Memory B cell (primary cell): ENCODE measurements around the gene INO80C.

Experiments used
- ATAC-seq: fragments of 150-1000 bp; cut with Tn5 transposase; 2 replicates; pipeline ENCODE4 v1.10.0; 2021; ENCODE audit warnings: low read depth, mild to moderate bottlenecking, moderate library complexity
- DNase-seq, 2 donors: peaks; one replicate each; pipeline ENCODE4 v3.0.0; 2022; ENCODE audit warnings: low spot score in 2 of 2
- H3K27ac Mint-ChIP-seq: one replicate; pipeline ENCODE4 v1.8.0; 2022; ENCODE audit warnings: mild to moderate bottlenecking, moderate library complexity, mixed read lengths
- H3K27me3 Mint-ChIP-seq: one replicate; pipeline ENCODE4 v1.8.0; 2022; ENCODE audit warnings: mixed read lengths
- H3K36me3 Mint-ChIP-seq: one replicate; pipeline ENCODE4 v1.8.0; 2022; ENCODE audit warnings: mild to moderate bottlenecking, mixed read lengths
- H3K4me1 Mint-ChIP-seq: one replicate; pipeline ENCODE4 v1.8.0; 2022; ENCODE audit warnings: mixed read lengths
- H3K4me3 Mint-ChIP-seq: one replicate; pipeline ENCODE4 v1.8.0; 2022; ENCODE audit warnings: mild to moderate bottlenecking, moderate library complexity, mixed read lengths
- H3K9me3 Mint-ChIP-seq: one replicate; pipeline ENCODE4 v1.8.0; 2022; ENCODE audit warnings: mixed read lengths

The INO80C gene, protein sequence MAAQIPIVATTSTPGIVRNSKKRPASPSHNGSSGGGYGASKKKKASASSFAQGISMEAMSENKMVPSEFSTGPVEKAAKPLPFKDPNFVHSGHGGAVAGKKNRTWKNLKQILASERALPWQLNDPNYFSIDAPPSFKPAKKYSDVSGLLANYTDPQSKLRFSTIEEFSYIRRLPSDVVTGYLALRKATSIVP

DNA sequence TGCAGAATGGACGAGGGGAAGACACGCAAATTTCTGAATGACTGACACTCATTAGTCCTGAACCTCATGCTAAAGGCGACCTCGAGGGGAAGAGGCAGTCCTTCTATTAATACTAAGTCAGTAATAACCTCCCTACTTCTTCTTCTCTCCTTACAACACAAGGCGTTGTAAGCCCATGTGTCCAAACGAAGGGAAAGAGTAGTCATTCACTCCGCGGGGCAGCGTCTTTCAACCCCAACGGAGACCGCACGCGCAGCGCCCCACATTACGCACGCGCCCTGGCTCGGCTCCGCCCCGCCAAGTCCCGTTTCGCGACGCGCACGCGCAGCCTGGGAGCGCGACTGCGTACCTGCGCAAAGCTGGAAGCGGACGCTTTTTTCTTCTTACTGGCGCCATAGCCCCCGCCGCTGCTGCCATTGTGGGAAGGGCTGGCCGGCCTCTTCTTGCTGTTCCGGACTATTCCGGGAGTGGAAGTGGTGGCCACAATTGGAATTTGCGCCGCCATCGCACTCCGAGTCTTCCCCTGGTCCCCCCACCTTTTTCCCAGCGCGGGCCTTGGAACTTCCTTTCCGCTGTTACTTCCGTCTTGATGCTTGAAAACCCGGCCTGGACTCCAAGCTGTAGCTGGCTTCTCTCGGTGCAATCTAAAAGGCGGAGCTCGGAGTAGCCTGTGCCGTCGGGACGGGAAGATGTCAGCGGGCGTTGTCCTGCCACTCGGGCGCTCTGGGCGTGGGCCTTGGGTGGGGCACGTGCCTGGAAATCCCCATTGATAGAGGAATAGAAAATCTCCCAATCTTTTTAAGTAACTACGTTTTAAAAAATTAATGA lies at the start of gene INO80C:
Gene INO80C, minus strand, starts transcription at position 591 of the 828 bp plus-strand sequence. Its CDS starts 86 bp downstream, at position 505.
- H3K27ac Mint-ChIP-seq, result peak within 1 kb of the TSS; percentile 97
- peaks cover 2% of the 10 kb centered on the region for H3K36me3 Mint-ChIP-seq
- no peaks in the 10 kb centered on the region for H3K27me3 Mint-ChIP-seq
- peak; percentile 86 for ATAC-seq
- H3K4me3 Mint-ChIP-seq, result peak within 1 kb of the TSS; percentile 93
- no peaks in the 10 kb centered on the region for H3K9me3 Mint-ChIP-seq
- peaks cover 28% of the 10 kb centered on the region for H3K4me1 Mint-ChIP-seq
- peak; percentile 90 to 92 for DNase-seq

DNA sequence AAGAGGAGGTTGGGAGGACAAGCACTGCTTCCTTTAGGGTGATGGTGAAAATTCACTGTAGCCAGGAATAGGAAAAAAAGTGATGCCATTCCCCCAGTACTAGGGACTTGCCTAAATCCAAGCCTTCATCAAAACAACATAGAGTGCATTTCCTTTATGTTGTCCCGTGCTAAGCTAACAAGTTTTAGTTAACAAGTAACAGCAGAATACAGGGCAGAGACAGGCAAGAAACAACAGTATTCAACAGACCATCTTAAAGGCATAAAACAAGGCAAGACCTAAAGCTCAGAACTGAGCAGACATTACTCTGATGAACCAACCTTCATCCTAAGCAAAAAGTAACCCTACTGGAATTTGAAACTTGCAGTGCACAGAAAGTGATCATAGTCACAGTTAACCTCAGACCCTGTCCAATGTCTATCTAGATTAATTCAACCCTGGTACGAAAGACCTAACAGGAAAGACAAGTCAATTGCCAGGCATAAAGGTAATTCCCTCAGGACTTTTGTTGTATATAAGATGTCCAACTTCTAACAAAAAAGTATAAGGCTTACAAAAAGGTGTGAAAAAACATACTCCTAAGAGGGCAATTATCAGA lies 49.3 kb upstream of the INO80C start:
- Mint-ChIP-seq H3K27me3 (peaks cover 3% of the 10 kb centered on the region), H3K9me3 (peaks cover 3% of the 10 kb centered on the region), H3K36me3 (no peaks in the 10 kb centered on the region), H3K4me1 (no peaks in the 10 kb centered on the region), H3K27ac (no peak overlapping the region), H3K4me3 (no peak overlapping the region)
- no peak for DNase-seq
- no peak for ATAC-seq

DNA sequence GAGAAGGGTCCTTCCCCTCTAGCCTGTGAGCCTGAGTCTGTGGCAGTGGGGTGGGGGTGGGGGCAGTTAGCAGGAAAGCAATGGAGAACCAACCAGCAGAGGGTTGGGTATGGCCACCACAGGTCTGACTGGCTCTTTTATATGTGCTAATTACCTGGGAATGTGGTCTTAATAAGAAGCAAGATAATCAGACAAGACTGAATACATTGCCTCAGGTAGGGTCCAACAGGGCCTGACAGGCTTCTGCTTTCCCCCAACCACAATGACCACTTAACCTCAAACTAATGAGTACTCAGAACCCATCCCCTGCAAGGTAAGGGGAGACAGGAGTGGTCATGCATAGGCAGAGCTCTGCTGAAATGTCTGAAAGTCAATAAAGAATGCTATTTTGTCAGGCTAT lies 44.6 kb upstream of the INO80C start:
- peaks cover 2% of the 10 kb centered on the region for H3K36me3 Mint-ChIP-seq
- no peak overlapping the region for H3K4me3 Mint-ChIP-seq
- DNase-seq, result no peak

DNA sequence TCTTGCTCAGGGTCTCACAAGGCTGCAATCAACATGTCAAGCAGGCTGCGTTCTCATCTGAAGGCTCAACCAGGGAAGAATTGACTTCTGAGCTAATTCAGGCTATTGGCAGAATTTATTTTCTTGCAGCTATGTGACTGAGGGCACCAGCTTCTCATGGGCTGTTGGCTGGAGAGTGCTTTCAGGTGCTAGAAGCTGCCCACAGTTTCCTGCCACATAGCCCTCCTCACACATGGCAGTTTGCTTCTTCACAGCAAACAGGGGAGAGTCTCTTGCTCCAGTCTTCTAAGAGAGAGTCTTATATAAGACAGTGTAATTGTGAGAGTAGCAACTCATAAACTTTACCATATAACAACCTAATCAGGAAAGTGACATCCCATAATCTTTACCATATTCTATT lies 37.5 kb upstream of the INO80C start:
- H3K4me3 Mint-ChIP-seq, result no peak overlapping the region
- peaks cover 7% of the 10 kb centered on the region for H3K9me3 Mint-ChIP-seq
- H3K4me1 Mint-ChIP-seq, result no peaks in the 10 kb centered on the region
- no peak overlapping the region for H3K27ac Mint-ChIP-seq
- no peaks in the 10 kb centered on the region for H3K27me3 Mint-ChIP-seq
- H3K36me3 Mint-ChIP-seq, result peaks cover 4% of the 10 kb centered on the region
- ATAC-seq, result no peak
- DNase-seq, result no peak

More for the DNA sequence above, 44.6 kb upstream of the INO80C start:
- no peak for ATAC-seq
- Mint-ChIP-seq H3K27me3 (peaks cover 3% of the 10 kb centered on the region), H3K9me3 (peaks cover 6% of the 10 kb centered on the region), H3K27ac (no peak overlapping the region), H3K4me1 (no peaks in the 10 kb centered on the region)

- peaks cover under 1% of the 10 kb centered on the region for H3K27me3 Mint-ChIP-seq
- peaks cover 9% of the 10 kb centered on the region for H3K9me3 Mint-ChIP-seq
- ATAC-seq (no peak), DNase-seq (no peak)
- H3K4me1 Mint-ChIP-seq, result no peaks in the 10 kb centered on the region
- H3K27ac Mint-ChIP-seq, result no peak overlapping the region
- H3K4me3 Mint-ChIP-seq, result no peak overlapping the region
- H3K36me3 Mint-ChIP-seq, result peaks cover 4% of the 10 kb centered on the region
Observed at GRCh38 chr18:35533916-35534405, 36.2 kb upstream of the INO80C start.

GRCh38 chr18:35528749-35529274 lies 31.1 kb upstream of the INO80C start:
- peaks cover 12% of the 10 kb centered on the region for H3K9me3 Mint-ChIP-seq
- H3K4me3 Mint-ChIP-seq, result no peak overlapping the region
- ATAC-seq, result no peak
- H3K4me1 Mint-ChIP-seq, result peaks cover 2% of the 10 kb centered on the region
- H3K27me3 Mint-ChIP-seq, result peaks cover 15% of the 10 kb centered on the region
- H3K36me3 Mint-ChIP-seq, result peaks cover 4% of the 10 kb centered on the region
- no peak overlapping the region for H3K27ac Mint-ChIP-seq
- no peak for DNase-seq

- H3K9me3 Mint-ChIP-seq, result peaks cover 12% of the 10 kb centered on the region
- DNase-seq (no peak), ATAC-seq (no peak)
- H3K27ac Mint-ChIP-seq, result no peak overlapping the region
- no peak overlapping the region for H3K4me3 Mint-ChIP-seq
- H3K4me1 Mint-ChIP-seq, result peaks cover 5% of the 10 kb centered on the region
- H3K36me3 Mint-ChIP-seq, result peaks cover 4% of the 10 kb centered on the region
- peaks cover 17% of the 10 kb centered on the region for H3K27me3 Mint-ChIP-seq
Observed at GRCh38 chr18:35526495-35527059, 28.8 kb upstream of the INO80C start.

DNA sequence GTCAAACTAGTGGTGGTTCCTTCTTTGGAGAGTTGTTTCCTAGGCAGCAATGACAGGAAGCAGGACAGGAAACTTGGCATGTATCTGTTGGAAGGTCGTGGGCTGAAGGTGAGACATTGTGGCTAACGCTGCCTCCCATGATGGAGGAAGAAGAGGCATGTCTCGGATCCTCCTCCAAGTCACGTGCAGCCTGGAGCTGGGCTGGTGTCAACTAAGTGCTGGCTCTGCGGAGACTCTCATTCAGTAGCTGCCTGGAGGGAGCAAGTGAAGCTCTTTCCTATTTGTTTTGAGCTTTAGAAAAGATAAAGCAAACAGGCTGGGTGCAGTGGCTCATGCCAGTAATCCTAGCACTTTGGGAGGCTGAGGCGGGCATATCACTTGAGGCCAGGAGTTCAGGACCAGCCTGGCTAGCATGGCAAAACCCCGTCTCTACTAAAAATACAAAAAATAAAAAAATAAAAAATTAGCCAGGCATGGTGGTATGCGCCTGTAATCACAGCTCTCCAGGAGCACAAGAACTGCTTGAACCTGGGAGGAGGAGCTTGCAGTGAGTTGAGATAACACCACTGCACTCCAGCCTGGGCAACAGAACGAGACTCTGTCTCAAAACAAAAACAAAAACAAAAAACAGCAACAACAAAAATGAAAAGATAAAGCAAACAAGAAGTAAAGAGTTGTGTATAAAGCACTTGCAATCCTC lies 28.2 kb upstream of the INO80C start:
- H3K27ac Mint-ChIP-seq, result no peak overlapping the region
- H3K4me3 Mint-ChIP-seq, result no peak overlapping the region
- DNase-seq, result no peak
- peaks cover 3% of the 10 kb centered on the region for H3K36me3 Mint-ChIP-seq
- peaks cover 17% of the 10 kb centered on the region for H3K27me3 Mint-ChIP-seq
- peaks cover 5% of the 10 kb centered on the region for H3K4me1 Mint-ChIP-seq
- ATAC-seq, result no peak
- H3K9me3 Mint-ChIP-seq, result peaks cover 11% of the 10 kb centered on the region

GRCh38 chr18:35524226-35524625 lies 26.5 kb upstream of the INO80C start:
- peaks cover 5% of the 10 kb centered on the region for H3K4me1 Mint-ChIP-seq
- no peak overlapping the region for H3K27ac Mint-ChIP-seq
- peaks cover 17% of the 10 kb centered on the region for H3K27me3 Mint-ChIP-seq
- peaks cover 2% of the 10 kb centered on the region for H3K36me3 Mint-ChIP-seq
- no peak for DNase-seq
- no peak for ATAC-seq
- H3K9me3 Mint-ChIP-seq, result peaks cover 5% of the 10 kb centered on the region
- H3K4me3 Mint-ChIP-seq, result no peak overlapping the region

- no peak for DNase-seq
- H3K4me1 Mint-ChIP-seq, result peaks cover 5% of the 10 kb centered on the region
- no peaks in the 10 kb centered on the region for H3K9me3 Mint-ChIP-seq
- peaks cover 6% of the 10 kb centered on the region for H3K27me3 Mint-ChIP-seq
- no peak overlapping the region for H3K4me3 Mint-ChIP-seq
- H3K36me3 Mint-ChIP-seq, result no peaks in the 10 kb centered on the region
- no peak for ATAC-seq
- H3K27ac Mint-ChIP-seq, result no peak overlapping the region
Observed at GRCh38 chr18:35522130-35522959, 24.6 kb upstream of the INO80C start.

GRCh38 chr18:35521133-35521532 lies 23.4 kb upstream of the INO80C start:
- DNase-seq (no peak), ATAC-seq (no peak)
- H3K27ac Mint-ChIP-seq, result no peak overlapping the region
- H3K9me3 Mint-ChIP-seq, result no peaks in the 10 kb centered on the region
- H3K4me3 Mint-ChIP-seq, result no peak overlapping the region
- H3K4me1 Mint-ChIP-seq, result peaks cover 3% of the 10 kb centered on the region
- H3K27me3 Mint-ChIP-seq, result peaks cover 6% of the 10 kb centered on the region
- no peaks in the 10 kb centered on the region for H3K36me3 Mint-ChIP-seq

- DNase-seq (no peak), ATAC-seq (no peak)
- no peak overlapping the region for H3K4me3 Mint-ChIP-seq
- no peaks in the 10 kb centered on the region for H3K9me3 Mint-ChIP-seq
- no peaks in the 10 kb centered on the region for H3K36me3 Mint-ChIP-seq
- H3K4me1 Mint-ChIP-seq, result peaks cover 2% of the 10 kb centered on the region
- H3K27me3 Mint-ChIP-seq, result peaks cover 3% of the 10 kb centered on the region
- H3K27ac Mint-ChIP-seq, result no peak overlapping the region
Observed at GRCh38 chr18:35519148-35519899, 21.6 kb upstream of the INO80C start.
